Loucy (cell line): ENCODE measurements around the gene PPP1R37.

Experiments
- CTCF ChIP-seq: fragments of 200-600 bp; sonication (generic); conservative IDR thresholded peaks from 2 replicates; pipeline ENCODE4 v1.5.1; 2014; ENCODE audit warnings: mild to moderate bottlenecking, antibody characterized with exemption, low read length
- EZH2phosphoT487 ChIP-seq: fragments of 200-600 bp; IDR thresholded peaks from 2 replicates; pipeline ENCODE4 v1.6.1; 2018; ENCODE audit warnings: antibody characterized with exemption, mild to moderate bottlenecking, moderate library complexity, borderline replicate concordance

- TF ChIP-seq CTCF (no peak), EZH2phosphoT487 (no peak)
These were observed 26.6 kb downstream of the PPP1R37 start for GRCh38 chr19:45119582-45119981.
